Measurements from ENCODE around the gene ADGRF3.
"Not testable (repeated sequence)": the region's sequence is repeated elsewhere in the genome, so short reads cannot be mapped to it uniquely, and the experiment has no call there.

ADGRF3 gene

DNA sequence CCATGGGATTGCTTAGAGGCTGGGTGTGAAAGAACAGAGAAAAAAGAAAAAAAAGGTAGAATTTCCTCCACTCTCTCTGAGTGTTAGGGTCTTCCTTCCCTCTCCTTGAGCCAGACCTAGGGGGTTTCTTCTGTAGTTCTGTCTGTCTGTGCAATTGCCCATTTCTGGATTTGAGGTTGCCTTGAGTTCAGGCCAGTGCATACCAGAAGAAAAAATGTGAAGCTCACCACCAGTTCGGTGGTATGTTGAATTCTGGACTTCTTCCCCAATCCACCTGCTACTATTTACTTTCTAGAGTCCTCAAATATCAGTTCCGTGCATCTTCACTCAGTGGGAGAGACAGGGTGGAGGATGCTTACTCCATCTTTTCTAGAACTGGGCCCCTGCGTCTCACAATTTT lies 16.0 kb downstream of the ADGRF3 start:
- CTCF ChIA-PET: interaction anchor here (1.1 kb wide), 2 partner anchors 13 to 84 kb away, joined by 3 read pairs; no protein-coding TSS in a partner anchor
- no peak for DNase-seq (ENCODE audit: extremely low spot score)
- POLR2A ChIA-PET: interaction anchor here (1.0 kb wide), 1 partner anchor 14 kb away, joined by 4 read pairs; no protein-coding TSS in a partner anchor

DNA sequence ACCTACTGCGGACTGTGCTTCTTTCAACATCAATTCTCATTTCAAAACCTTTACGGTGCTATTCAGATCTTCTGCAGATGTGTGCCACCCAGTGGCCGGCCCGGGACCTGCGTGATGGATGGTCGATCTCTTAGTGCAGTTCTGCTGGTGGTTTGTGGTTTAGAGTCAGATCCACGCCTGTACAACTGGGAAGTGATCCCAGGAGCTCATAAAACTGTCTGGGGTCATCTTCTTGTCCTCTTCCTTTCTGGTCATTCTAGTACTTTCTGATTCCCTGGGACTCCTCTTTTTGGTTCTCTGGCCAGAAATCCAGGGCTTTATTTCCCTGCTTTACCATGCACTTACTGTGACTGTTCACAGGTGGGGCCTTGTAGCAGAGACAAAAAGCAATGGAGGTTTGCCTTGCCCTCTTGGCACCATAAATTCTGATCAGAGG lies 16.5 kb downstream of the ADGRF3 start:
- peak; percentile 77 for DNase-seq (ENCODE audit: extremely low spot score)
- ChIA-PET CTCF (interaction anchor here (1.1 kb wide), 2 partner anchors 13 to 84 kb away, joined by 3 read pairs; no protein-coding TSS in a partner anchor), POLR2A (no interaction called here)
- no peak for TF ChIP-seq TARDBP (IDR thresholded peaks at IDR 0.05)
- no peak for TF ChIP-seq NFRKB (IDR thresholded peaks at IDR 0.05)
- no peak for TF ChIP-seq SUZ12 (IDR thresholded peaks at IDR 0.05)
- TF ChIP-seq LEF1 (IDR thresholded peaks at IDR 0.05; ENCODE audit: borderline replicate concordance): no peak
- TF ChIP-seq ZNF384 (IDR thresholded peaks at IDR 0.05): no peak
- no peak for TF ChIP-seq HDGF (IDR thresholded peaks at IDR 0.05; ENCODE audit: borderline replicate concordance)
- TF ChIP-seq BHLHE40 (IDR thresholded peaks at IDR 0.05; ENCODE audit: borderline replicate concordance): no peak
- no peak for TF ChIP-seq L3MBTL2 (conservative IDR thresholded peaks at IDR 0.05)
- TF ChIP-seq ARNT (IDR thresholded peaks at IDR 0.05): no peak
- no peak for TF ChIP-seq CTBP1 (IDR thresholded peaks at IDR 0.05; ENCODE audit: borderline replicate concordance)

More for the DNA sequence above, 16.0 kb downstream of the ADGRF3 start:
- TF ChIP-seq SUZ12 (IDR thresholded peaks at IDR 0.05) (no peak), HDGF (IDR thresholded peaks at IDR 0.05; ENCODE audit: borderline replicate concordance) (no peak), L3MBTL2 (conservative IDR thresholded peaks at IDR 0.05) (no peak), NFRKB (IDR thresholded peaks at IDR 0.05) (no peak), CTBP1 (IDR thresholded peaks at IDR 0.05; ENCODE audit: borderline replicate concordance) (no peak), SP1 (IDR thresholded peaks at IDR 0.05) (no peak), FOXK2 (IDR thresholded peaks at IDR 0.05) (no peak)
- TF ChIP-seq, protein P1, sequence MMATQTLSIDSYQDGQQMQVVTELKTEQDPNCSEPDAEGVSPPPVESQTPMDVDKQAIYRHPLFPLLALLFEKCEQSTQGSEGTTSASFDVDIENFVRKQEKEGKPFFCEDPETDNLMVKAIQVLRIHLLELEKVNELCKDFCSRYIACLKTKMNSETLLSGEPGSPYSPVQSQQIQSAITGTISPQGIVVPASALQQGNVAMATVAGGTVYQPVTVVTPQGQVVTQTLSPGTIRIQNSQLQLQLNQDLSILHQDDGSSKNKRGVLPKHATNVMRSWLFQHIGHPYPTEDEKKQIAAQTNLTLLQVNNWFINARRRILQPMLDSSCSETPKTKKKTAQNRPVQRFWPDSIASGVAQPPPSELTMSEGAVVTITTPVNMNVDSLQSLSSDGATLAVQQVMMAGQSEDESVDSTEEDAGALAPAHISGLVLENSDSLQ (IDR thresholded peaks at IDR 0.05): no peak

DNA sequence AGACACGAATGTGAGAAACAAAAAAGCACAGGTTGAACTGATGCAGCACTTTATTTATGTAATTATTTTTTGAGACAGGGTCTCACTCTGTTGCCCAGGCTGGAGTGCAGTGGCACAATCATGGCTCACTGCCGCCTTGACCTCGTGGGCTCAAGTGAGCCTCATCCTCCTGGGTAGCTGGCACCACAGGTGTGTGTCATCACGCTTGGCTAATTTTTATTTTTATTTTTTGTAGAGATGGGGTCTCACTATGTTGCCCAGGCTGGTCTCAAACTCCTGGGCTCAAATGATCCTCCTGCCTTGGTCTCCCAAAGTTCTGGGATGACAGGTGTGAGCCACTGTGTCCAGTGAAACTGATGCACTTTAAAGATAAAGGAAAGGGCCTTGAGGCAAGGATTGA lies 17.5 kb downstream of the ADGRF3 start:
- CTCF ChIA-PET, POLR2A ChIA-PET: not testable (repeated sequence)

DNA sequence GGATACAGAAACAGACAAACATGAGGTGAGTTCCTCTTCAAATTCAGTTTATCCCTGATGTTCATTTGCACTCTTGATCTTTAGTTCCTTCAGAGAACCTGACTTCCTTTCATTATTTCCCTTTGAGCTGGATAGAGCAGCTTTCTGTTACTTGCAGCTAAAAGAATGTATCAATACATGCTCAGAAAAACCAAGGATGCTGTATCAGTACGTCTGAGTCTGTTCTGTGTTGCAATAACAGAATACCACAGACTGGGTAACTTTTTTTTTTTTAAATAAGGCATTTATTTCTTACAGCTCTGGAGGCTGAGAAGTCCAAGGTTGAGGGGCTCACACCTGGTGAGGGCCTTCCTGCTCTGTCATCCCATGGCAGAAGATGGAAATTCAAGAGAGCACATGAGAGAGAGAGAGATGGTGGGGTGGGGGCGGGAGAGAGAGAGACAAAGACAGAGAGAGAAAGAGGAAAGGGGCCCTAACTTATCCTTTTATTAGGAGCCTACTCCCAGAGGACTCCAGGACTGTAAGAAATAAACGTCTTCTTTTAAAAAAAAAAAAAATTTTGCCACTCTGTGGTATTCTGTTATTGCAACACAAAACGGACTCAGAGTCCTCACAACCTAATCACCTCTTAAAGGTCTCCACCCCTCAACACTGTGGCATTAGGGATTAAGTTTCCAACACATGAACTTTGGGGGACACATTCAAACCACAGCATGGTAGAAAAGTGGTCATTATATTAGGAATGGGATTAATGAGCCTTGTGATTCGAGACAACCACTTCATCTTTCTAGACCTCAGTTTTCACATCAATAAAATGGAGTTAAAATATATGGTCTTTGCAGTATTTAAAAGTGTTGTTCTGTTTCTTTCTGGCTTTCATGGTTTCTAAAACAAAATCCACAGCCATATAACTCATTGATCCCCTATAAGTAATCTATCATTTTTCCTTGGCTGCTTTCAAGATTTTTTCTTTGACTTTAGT lies 19.0 kb downstream of the ADGRF3 start:
- DNase-seq (ENCODE audit: extremely low spot score): no peak
- CTCF ChIA-PET: no interaction called here
- POLR2A ChIA-PET: interaction anchor here (1.2 kb wide), 1 partner anchor 18 kb away, joined by 4 read pairs; the partner anchor contains the start of gene SELENOI

More for the DNA sequence above, 17.5 kb downstream of the ADGRF3 start:
- not testable (repeated sequence) for DNase-seq (ENCODE audit: extremely low spot score)

DNA sequence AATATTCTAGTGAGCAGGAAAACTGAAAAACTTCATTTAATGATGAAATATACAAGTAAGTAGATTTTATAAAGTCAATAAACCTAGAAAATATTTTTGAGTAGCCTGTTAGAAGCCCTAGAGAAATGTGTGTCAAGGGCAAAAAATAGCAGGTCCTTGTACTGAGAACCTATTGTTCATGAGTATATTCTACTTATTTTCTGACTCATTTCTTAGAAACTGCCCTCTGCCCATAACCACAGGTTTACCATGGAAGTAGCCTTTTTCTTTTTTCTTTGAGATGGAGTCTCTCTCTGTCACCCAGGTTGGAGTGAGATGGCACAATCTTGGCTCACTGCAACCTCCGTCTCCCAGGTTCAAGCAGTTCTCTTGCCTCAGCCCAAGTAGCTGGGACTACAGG lies 20.1 kb downstream of the ADGRF3 start:
- CTCF ChIA-PET: no interaction called here
- TF ChIP-seq ARNT (IDR thresholded peaks at IDR 0.05): no peak
- TF ChIP-seq, protein P1 (IDR thresholded peaks at IDR 0.05): no peak
- no peak for TF ChIP-seq FOXK2 (IDR thresholded peaks at IDR 0.05)
- no peak for TF ChIP-seq LEF1 (IDR thresholded peaks at IDR 0.05; ENCODE audit: borderline replicate concordance)
- no peak for TF ChIP-seq FOXM1 (IDR thresholded peaks at IDR 0.05; ENCODE audit: borderline replicate concordance)
- no peak for TF ChIP-seq ZNF384 (IDR thresholded peaks at IDR 0.05)
- TF ChIP-seq SP1 (IDR thresholded peaks at IDR 0.05): no peak
- TF ChIP-seq BHLHE40 (IDR thresholded peaks at IDR 0.05; ENCODE audit: borderline replicate concordance): no peak
- TF ChIP-seq CTBP1 (IDR thresholded peaks at IDR 0.05; ENCODE audit: borderline replicate concordance): no peak
- TF ChIP-seq SUZ12 (IDR thresholded peaks at IDR 0.05): no peak
- no peak for TF ChIP-seq ELF4 (IDR thresholded peaks at IDR 0.05)
- TF ChIP-seq TARDBP (IDR thresholded peaks at IDR 0.05): no peak
- no peak for TF ChIP-seq FOXA1 (IDR thresholded peaks at IDR 0.05)
- no peak for TF ChIP-seq L3MBTL2 (conservative IDR thresholded peaks at IDR 0.05)
- TF ChIP-seq NFRKB (IDR thresholded peaks at IDR 0.05): no peak
- TF ChIP-seq HDGF (IDR thresholded peaks at IDR 0.05; ENCODE audit: borderline replicate concordance): no peak
- no peak for DNase-seq (ENCODE audit: extremely low spot score)
- POLR2A ChIA-PET: interaction anchor here (1.2 kb wide), 2 partner anchors 19 to 81 kb away, joined by 3 to 4 read pairs; partner anchors contain the start of genes HADHA, HADHB and SELENOI

More for the DNA sequence above, 19.0 kb downstream of the ADGRF3 start:
- TF ChIP-seq FOXA1 (IDR thresholded peaks at IDR 0.05): no peak
- TF ChIP-seq L3MBTL2 (conservative IDR thresholded peaks at IDR 0.05): no peak
- TF ChIP-seq, protein P1 (IDR thresholded peaks at IDR 0.05): no peak
- no peak for TF ChIP-seq NFRKB (IDR thresholded peaks at IDR 0.05)
- no peak for TF ChIP-seq TARDBP (IDR thresholded peaks at IDR 0.05)
- no peak for TF ChIP-seq LEF1 (IDR thresholded peaks at IDR 0.05; ENCODE audit: borderline replicate concordance)
- no peak for TF ChIP-seq ARNT (IDR thresholded peaks at IDR 0.05)
- TF ChIP-seq CTBP1 (IDR thresholded peaks at IDR 0.05; ENCODE audit: borderline replicate concordance): no peak
- TF ChIP-seq FOXK2 (IDR thresholded peaks at IDR 0.05): no peak
- no peak for TF ChIP-seq FOXM1 (IDR thresholded peaks at IDR 0.05; ENCODE audit: borderline replicate concordance)
- no peak for TF ChIP-seq BHLHE40 (IDR thresholded peaks at IDR 0.05; ENCODE audit: borderline replicate concordance)
- TF ChIP-seq ZNF384 (IDR thresholded peaks at IDR 0.05): no peak
- TF ChIP-seq HDGF (IDR thresholded peaks at IDR 0.05; ENCODE audit: borderline replicate concordance): no peak
- no peak for TF ChIP-seq ELF4 (IDR thresholded peaks at IDR 0.05)
- TF ChIP-seq SUZ12 (IDR thresholded peaks at IDR 0.05): no peak
- TF ChIP-seq SP1 (IDR thresholded peaks at IDR 0.05): no peak
